HepG2 (cell line): ENCODE measurements around the gene TRIM44. TPM values are rescaled to one million over a fixed set of nuclear protein-coding genes. Genes with fewer than 3 reads are reported as not detected.

Experiments
- ATAC-seq: fragments of 200-7000 bp; cut with Tn5 transposase; 3 replicates; pipeline ENCODE4 v1.9.1; 2020; ENCODE audit warnings: mild to moderate bottlenecking, moderate library complexity
- BruUV-seq: library from RNA; stranded (reverse); fragments of 400-500 nt; replicated peaks from 2 replicates; lab custom pipeline; 2021; lab: Mats Ljungman, UMichigan
- CTCF ChIA-PET: fragments of 300-600 bp; formaldehyde crosslinking; extraction: SDS; loops from one replicate; lab custom pipeline; 2021; ENCODE audit warnings: low total read pairs, inconsistent platforms, low intra/inter-chr PET ratio; lab: Yijun Ruan, JAX
- POLR2A ChIA-PET: fragments of 350-600 bp; sonication (Branson Sonifier 250); formaldehyde crosslinking; loops from one replicate; lab custom pipeline; 2020; ENCODE audit warnings: antibody characterized with exemption, inconsistent platforms; lab: Yijun Ruan, JAX
- DNase-seq: peaks from one replicate; pipeline ENCODE4 v3.0.0-alpha.2; 2015; ENCODE audit warnings: low spot score
- FAIRE-seq: peaks from 3 replicates; lab custom pipeline; 2011; peaks lifted over from hg19 to GRCh38; lab: Jason Lieb, UNC
- H2AFZ ChIP-seq: one replicate; pipeline ENCODE4 v1.6.1; 2011; ENCODE audit warnings: low read length, inconsistent platforms
- H3K27ac ChIP-seq: fragments of 300-600 bp; 3 replicates; pipeline ENCODE4 v1.8.0; 2011; ENCODE audit warnings: mixed run types, mild to moderate bottlenecking, mixed read lengths, low read length, inconsistent platforms; ENCODE audit not compliant: insufficient read depth; ENCODE audit errors: extremely low read length
- H3K27me3 ChIP-seq, 2 experiments: fragments of 200-600 bp in 1 of 2; 2 replicates in 1 of 2; 3 replicates in 1 of 2; pipeline versions ENCODE4 v1.6.0 to v1.8.0; 2011; ENCODE audit warnings: low read length in 2 of 2, mild to moderate bottlenecking in 2 of 2, moderate library complexity in 2 of 2, inconsistent platforms in 1 of 2; ENCODE audit not compliant: insufficient read depth in 2 of 2, control insufficient read depth in 1 of 2
- H3K36me3 ChIP-seq, 2 experiments: fragments of 200-600 bp in 1 of 2; replicated peaks in 1 of 2; 2 replicates in 1 of 2; 3 replicates in 1 of 2; pipeline versions ENCODE4 v1.5.1 to v1.8.0; 2011; ENCODE audit warnings: low read length in 2 of 2, inconsistent platforms in 1 of 2; ENCODE audit not compliant: insufficient read depth in 2 of 2, control insufficient read depth in 1 of 2
- H3K4me1 ChIP-seq: 2 replicates; pipeline ENCODE4 v1.5.1; 2012; ENCODE audit warnings: low read length, inconsistent platforms; ENCODE audit not compliant: insufficient read depth
- H3K4me2 ChIP-seq: 2 replicates; pipeline ENCODE4 v1.6.0; 2011; ENCODE audit warnings: low read depth, low read length, inconsistent platforms
- H3K4me3 ChIP-seq, 3 experiments: fragments of 200-600 bp in 1 of 3; sonication (generic), shearing (Covaris generic) in 1 of 3; replicated peaks in 1 of 3; 2 replicates each; pipeline ENCODE4 v1.5.1; 2011 to 2016; ENCODE audit warnings: low read length in 3 of 3, inconsistent platforms in 2 of 3, low read depth in 2 of 3, mild to moderate bottlenecking in 2 of 3, control low read depth in 1 of 3, mixed read lengths in 1 of 3; ENCODE audit not compliant: insufficient read depth in 1 of 3
- H3K79me2 ChIP-seq: one replicate; pipeline ENCODE4 v1.6.1; 2011; ENCODE audit warnings: low read length, inconsistent platforms; ENCODE audit not compliant: insufficient read depth
- H3K9ac ChIP-seq: 2 replicates; pipeline ENCODE4 v1.6.0; 2011; ENCODE audit warnings: mild to moderate bottlenecking, low read depth, low read length, inconsistent platforms; ENCODE audit not compliant: insufficient read depth
- H3K9me3 ChIP-seq: 2 replicates; pipeline ENCODE4 v1.5.1; 2012; ENCODE audit warnings: mild to moderate bottlenecking, low read length
- H4K20me1 ChIP-seq: 2 replicates; pipeline ENCODE4 v1.6.0; 2011; ENCODE audit warnings: inconsistent platforms, mild to moderate bottlenecking, low read length, moderate library complexity; ENCODE audit not compliant: insufficient read depth
- ASH2L ChIP-seq: fragments of 300-600, 200-600 bp; sonication (generic); IDR thresholded peaks from 2 replicates; pipeline ENCODE4 v1.7.0; 2017; ENCODE audit warnings: low read depth, mild to moderate bottlenecking, moderate library complexity, mixed read lengths, low read length; ENCODE audit not compliant: insufficient read length
- BCL6 ChIP-seq: IDR thresholded peaks from 2 replicates; pipeline ENCODE4 v1.6.1; 2016; ENCODE audit warnings: missing genetic modification reagents, missing compliant biosample characterization
- HDAC2 ChIP-seq: sonication (generic); formaldehyde crosslinking; IDR thresholded peaks from 2 replicates; pipeline ENCODE4 v1.4.0; 2020; ENCODE audit warnings: missing genetic modification reagents
- HNF4A ChIP-seq: sonication (generic); formaldehyde crosslinking; IDR thresholded peaks from 2 replicates; pipeline ENCODE4 v1.4.0; 2020; ENCODE audit warnings: missing genetic modification reagents
- MIXL1 ChIP-seq: IDR thresholded peaks from 2 replicates; pipeline ENCODE4 v1.6.1; 2016
- MTF2 ChIP-seq: sonication (generic); formaldehyde crosslinking; IDR thresholded peaks from 2 replicates; pipeline ENCODE4 v1.5.0; 2020; ENCODE audit warnings: missing genetic modification reagents, borderline replicate concordance
- SOX13 ChIP-seq, 3 experiments: fragments of 450-650 bp in 1 of 3; sonication (generic) in 1 of 3; formaldehyde crosslinking in 1 of 3; IDR thresholded peaks in 2 of 3; conservative IDR thresholded peaks in 1 of 3; 2 replicates each; pipeline versions ENCODE4 v1.5.0 to v1.6.1; 2016 to 2020; ENCODE audit warnings: antibody characterized with exemption in 1 of 3, mild to moderate bottlenecking in 1 of 3, missing compliant biosample characterization in 1 of 3, missing genetic modification reagents in 1 of 3, moderate library complexity in 1 of 3
- ZNF619 ChIP-seq: sonication (generic); formaldehyde crosslinking; IDR thresholded peaks from 2 replicates; pipeline ENCODE4 v1.4.0; 2020; ENCODE audit warnings: mild to moderate bottlenecking, missing genetic modification reagents
- WGBS: methylation state at CpG from one replicate; pipeline ENCODE4 v1.1.6; 2017; ENCODE audit warnings: low lambda C conversion rate; 5-methylcytosine and 5-hydroxymethylcytosine counted together
- in situ Hi-C: cut with HindIII; loops from 2 replicates; pipeline ENCODE4 v1.10.0; 2017; ENCODE audit warnings: low pct_unique_long_range_greater_than_20kb; ENCODE audit not compliant: extremely low pct_ligation_motif_present
- intact Hi-C: fragments of 100-400 bp; cut with micrococcal nuclease; formaldehyde crosslinking; loops from one replicate; pipeline ENCODE4 v1.10.0; 2022; ENCODE audit not compliant: unreplicated experiment
- polyA plus RNA-seq, 8 experiments: library from polyadenylated mRNA; depleted of rRNA in 3 of 8; stranded (reverse) in 7 of 8; unstranded in 1 of 8; fragments of >200 nt; fragmentation: Illumina TruSeq in 4 of 8; extraction: Trizol in 4 of 8; gene quantifications; 2 replicates each; pipeline versions ENCODE4 v1.2.1 to v1.2.3, GENCODE V29; 2011 to 2016; ENCODE audit warnings: low read depth in 4 of 8, missing spikeins in 1 of 8, mixed read lengths in 1 of 8; ENCODE audit not compliant: insufficient read depth in 1 of 8
- total RNA-seq, 5 experiments: library from RNA; depleted of rRNA; stranded (reverse); fragments of >200 nt; fragmentation: Illumina TruSeq; extraction: Trizol; gene quantifications; 2 replicates each; pipeline ENCODE4 v1.2.3, GENCODE V29; 2016; ENCODE audit warnings: low read depth in 1 of 5
- TF ChIP-seq, protein P1 (sequence below): sonication (generic); formaldehyde crosslinking; IDR thresholded peaks from 2 replicates; pipeline ENCODE4 v1.4.0; 2020; ENCODE audit warnings: missing genetic modification reagents
- TF ChIP-seq, protein P2 (sequence below): IDR thresholded peaks from 2 replicates; pipeline ENCODE4 v1.6.1; 2012; ENCODE audit warnings: low read depth, low read length, improper control_type of control experiment
- TF ChIP-seq, protein P3 (sequence below): sonication (generic); formaldehyde crosslinking; IDR thresholded peaks from 2 replicates; pipeline ENCODE4 v1.4.0; 2020; ENCODE audit warnings: missing genetic modification reagents, borderline replicate concordance
- TF ChIP-seq, protein P4 (sequence below): IDR thresholded peaks from 2 replicates; pipeline ENCODE4 v1.4.0; 2020; ENCODE audit warnings: mild to moderate bottlenecking, missing genetic modification reagents

Gene TRIM44
- total and polyA plus RNA-seq, 2 of the 13 experiments (the other 11 are each of a cell fraction or from before 2014, with no cell fraction given): 22.7 to 50.3 TPM

DNA sequence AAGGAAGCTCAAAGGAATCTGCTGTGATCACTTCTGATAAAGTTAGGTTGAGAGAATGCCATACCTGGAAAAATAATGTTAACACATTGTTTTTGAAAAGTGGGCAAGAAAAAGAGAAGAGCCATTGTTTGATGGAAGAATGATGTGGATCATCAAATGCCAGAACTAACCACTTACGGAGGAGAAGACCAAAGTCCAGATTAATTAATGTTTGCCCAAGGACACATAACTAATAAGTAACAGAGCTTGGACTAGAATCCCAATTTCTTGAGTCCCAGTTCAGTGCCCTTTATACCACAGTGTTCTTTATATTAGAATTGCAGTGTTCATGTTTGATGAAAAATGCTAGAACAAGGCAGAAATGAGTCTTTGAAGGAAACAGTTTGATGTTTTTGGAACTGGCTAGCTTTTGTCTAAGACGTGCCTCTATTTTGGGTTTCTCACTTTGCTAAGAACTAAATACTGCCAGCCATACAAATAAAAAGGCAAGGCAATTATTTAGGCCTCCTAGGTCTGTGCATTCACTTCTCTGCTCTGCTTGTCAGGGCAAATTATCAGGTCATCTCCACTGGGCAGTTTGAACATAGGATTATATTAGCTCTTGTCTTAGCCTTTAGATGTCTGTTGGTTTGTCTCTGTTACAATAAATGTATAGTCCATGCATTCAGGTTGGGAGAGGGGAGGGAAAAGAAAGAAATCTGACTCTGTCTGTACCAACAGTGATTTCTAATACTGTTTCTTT, 72.3 kb downstream of the TRIM44 start:
- TSS peak; percentile 57 for BruUV-seq
- CTCF ChIA-PET: no interaction called here
- Histone ChIP-seq H3K4me3 (no peak overlapping the region), H3K9me3 (peaks cover 12% of the 10 kb centered on the region), H3K9ac (no peak overlapping the region; the same call in 1 of the 2 replicates), H3K36me3 (peaks cover 1 to 20% of the 10 kb centered on the region in 2 experiments), H3K27me3 (no peaks in the 10 kb centered on the region), H3K79me2 (no peaks in the 10 kb centered on the region), H3K27ac (peak overlapping the region; percentile 36), H4K20me1 (no peaks in the 10 kb centered on the region; the same call in 1 of the 2 replicates), H3K4me1 (peaks cover 38% of the 10 kb centered on the region), H3K4me2 (peak overlapping the region; percentile 37; the same call in 1 of the 2 replicates), H2AFZ (no peak overlapping the region)
- POLR2A ChIA-PET: interaction anchor here (0.6 kb wide), 1 partner anchor 87 kb away, joined by 3 read pairs; no protein-coding TSS in a partner anchor
- DNase-seq (peak; percentile 80), ATAC-seq (peak; percentile 83), FAIRE-seq (peak; percentile 4)
- intact Hi-C loops: no loop called here
- WGBS: 2% methylated on average over 2 of the region's 2 CpGs
- in situ Hi-C loops: loop anchor here (10.0 kb wide), 1 partner anchor 70 kb away; the partner anchor contains the start of gene TRIM44
- TF ChIP-seq ASH2L (peak; percentile 46), HNF4A (CRISPR knock-in tag) (peak; percentile 52), SOX13 (IDR thresholded peaks at IDR 0.05) (no peak), SOX13 (CRISPR knock-in tag; conservative IDR thresholded peaks at IDR 0.05 in 1 of 2, IDR thresholded peaks at IDR 0.05 in 1 of 2) (peak in 1 of 2 experiments; percentile 64; a peak in 2 of 4 replicates), BCL6 (CRISPR knock-in tag) (0 out of 2 replicates have a peak, but pooled peaks have one; percentile 8), ZNF619 (CRISPR knock-in tag) (no peak), HDAC2 (CRISPR knock-in tag) (no peak), MIXL1 (0 out of 2 replicates have a peak, but pooled peaks have one; percentile 51), MTF2 (CRISPR knock-in tag) (no peak)
- TF ChIP-seq, protein P1, sequence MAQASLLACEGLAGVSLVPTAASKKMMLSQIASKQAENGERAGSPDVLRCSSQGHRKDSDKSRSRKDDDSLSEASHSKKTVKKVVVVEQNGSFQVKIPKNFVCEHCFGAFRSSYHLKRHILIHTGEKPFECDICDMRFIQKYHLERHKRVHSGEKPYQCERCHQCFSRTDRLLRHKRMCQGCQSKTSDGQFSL (CRISPR knock-in tag): no peak
- TF ChIP-seq, protein P2, sequence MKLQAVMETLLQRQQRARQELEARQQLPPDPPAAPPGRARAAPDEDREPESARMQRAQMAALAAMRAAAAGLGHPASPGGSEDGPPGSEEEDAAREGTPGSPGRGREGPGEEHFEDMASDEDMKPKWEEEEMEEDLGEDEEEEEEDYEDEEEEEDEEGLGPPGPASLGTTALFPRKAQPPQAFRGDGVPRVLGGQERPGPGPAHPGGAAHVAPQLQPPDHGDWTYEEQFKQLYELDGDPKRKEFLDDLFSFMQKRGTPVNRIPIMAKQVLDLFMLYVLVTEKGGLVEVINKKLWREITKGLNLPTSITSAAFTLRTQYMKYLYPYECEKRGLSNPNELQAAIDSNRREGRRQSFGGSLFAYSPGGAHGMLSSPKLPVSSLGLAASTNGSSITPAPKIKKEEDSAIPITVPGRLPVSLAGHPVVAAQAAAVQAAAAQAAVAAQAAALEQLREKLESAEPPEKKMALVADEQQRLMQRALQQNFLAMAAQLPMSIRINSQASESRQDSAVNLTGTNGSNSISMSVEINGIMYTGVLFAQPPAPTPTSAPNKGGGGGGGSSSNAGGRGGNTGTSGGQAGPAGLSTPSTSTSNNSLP: peak; percentile 82
- TF ChIP-seq, protein P3, sequence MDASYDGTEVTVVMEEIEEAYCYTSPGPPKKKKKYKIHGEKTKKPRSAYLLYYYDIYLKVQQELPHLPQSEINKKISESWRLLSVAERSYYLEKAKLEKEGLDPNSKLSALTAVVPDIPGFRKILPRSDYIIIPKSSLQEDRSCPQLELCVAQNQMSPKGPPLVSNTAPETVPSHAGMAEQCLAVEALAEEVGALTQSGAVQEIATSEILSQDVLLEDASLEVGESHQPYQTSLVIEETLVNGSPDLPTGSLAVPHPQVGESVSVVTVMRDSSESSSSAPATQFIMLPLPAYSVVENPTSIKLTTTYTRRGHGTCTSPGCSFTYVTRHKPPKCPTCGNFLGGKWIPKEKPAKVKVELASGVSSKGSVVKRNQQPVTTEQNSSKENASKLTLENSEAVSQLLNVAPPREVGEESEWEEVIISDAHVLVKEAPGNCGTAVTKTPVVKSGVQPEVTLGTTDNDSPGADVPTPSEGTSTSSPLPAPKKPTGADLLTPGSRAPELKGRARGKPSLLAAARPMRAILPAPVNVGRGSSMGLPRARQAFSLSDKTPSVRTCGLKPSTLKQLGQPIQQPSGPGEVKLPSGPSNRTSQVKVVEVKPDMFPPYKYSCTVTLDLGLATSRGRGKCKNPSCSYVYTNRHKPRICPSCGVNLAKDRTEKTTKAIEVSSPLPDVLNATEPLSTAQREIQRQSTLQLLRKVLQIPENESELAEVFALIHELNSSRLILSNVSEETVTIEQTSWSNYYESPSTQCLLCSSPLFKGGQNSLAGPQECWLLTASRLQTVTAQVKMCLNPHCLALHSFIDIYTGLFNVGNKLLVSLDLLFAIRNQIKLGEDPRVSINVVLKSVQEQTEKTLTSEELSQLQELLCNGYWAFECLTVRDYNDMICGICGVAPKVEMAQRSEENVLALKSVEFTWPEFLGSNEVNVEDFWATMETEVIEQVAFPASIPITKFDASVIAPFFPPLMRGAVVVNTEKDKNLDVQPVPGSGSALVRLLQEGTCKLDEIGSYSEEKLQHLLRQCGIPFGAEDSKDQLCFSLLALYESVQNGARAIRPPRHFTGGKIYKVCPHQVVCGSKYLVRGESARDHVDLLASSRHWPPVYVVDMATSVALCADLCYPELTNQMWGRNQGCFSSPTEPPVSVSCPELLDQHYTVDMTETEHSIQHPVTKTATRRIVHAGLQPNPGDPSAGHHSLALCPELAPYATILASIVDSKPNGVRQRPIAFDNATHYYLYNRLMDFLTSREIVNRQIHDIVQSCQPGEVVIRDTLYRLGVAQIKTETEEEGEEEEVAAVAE (CRISPR knock-in tag): no peak
- TF ChIP-seq, protein P4, sequence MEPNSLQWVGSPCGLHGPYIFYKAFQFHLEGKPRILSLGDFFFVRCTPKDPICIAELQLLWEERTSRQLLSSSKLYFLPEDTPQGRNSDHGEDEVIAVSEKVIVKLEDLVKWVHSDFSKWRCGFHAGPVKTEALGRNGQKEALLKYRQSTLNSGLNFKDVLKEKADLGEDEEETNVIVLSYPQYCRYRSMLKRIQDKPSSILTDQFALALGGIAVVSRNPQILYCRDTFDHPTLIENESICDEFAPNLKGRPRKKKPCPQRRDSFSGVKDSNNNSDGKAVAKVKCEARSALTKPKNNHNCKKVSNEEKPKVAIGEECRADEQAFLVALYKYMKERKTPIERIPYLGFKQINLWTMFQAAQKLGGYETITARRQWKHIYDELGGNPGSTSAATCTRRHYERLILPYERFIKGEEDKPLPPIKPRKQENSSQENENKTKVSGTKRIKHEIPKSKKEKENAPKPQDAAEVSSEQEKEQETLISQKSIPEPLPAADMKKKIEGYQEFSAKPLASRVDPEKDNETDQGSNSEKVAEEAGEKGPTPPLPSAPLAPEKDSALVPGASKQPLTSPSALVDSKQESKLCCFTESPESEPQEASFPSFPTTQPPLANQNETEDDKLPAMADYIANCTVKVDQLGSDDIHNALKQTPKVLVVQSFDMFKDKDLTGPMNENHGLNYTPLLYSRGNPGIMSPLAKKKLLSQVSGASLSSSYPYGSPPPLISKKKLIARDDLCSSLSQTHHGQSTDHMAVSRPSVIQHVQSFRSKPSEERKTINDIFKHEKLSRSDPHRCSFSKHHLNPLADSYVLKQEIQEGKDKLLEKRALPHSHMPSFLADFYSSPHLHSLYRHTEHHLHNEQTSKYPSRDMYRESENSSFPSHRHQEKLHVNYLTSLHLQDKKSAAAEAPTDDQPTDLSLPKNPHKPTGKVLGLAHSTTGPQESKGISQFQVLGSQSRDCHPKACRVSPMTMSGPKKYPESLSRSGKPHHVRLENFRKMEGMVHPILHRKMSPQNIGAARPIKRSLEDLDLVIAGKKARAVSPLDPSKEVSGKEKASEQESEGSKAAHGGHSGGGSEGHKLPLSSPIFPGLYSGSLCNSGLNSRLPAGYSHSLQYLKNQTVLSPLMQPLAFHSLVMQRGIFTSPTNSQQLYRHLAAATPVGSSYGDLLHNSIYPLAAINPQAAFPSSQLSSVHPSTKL (CRISPR knock-in tag): peak; percentile 59
